Astrocyte (in vitro differentiated cells and primary cell): Measurements from ENCODE around the gene SMYD1. TPM values are rescaled to one million over a fixed set of nuclear protein-coding genes. Genes with fewer than 3 reads are reported as not detected.

ENCODE experiments used
- DNase-seq: peaks from one replicate; pipeline ENCODE4 v3.0.0-alpha.2; 2010; ENCODE audit warnings: low read depth
- FAIRE-seq: peaks from 2 replicates; lab custom pipeline; 2011; peaks lifted over from hg19 to GRCh38; lab: Jason Lieb, UNC
- H2AFZ ChIP-seq: 2 replicates; pipeline ENCODE4 v1.6.0; 2012; ENCODE audit warnings: low read depth, low read length, inconsistent platforms
- H3K27ac ChIP-seq: 2 replicates; pipeline ENCODE4 v1.5.1; 2011; ENCODE audit warnings: low read depth, low read length, inconsistent platforms
- H3K27me3 ChIP-seq: 2 replicates; pipeline ENCODE4 v1.6.0; 2011; ENCODE audit warnings: low read length, inconsistent platforms; ENCODE audit not compliant: insufficient read depth
- H3K36me3 ChIP-seq: 2 replicates; pipeline ENCODE4 v1.5.1; 2011; ENCODE audit warnings: low read length, inconsistent platforms; ENCODE audit not compliant: insufficient read depth
- H3K4me1 ChIP-seq: 2 replicates; pipeline ENCODE4 v1.5.1; 2011; ENCODE audit warnings: low read length, inconsistent platforms; ENCODE audit not compliant: insufficient read depth
- H3K4me2 ChIP-seq: 2 replicates; pipeline ENCODE4 v1.6.0; 2012; ENCODE audit warnings: low read length, inconsistent platforms
- H3K4me3 ChIP-seq: 2 replicates; pipeline ENCODE4 v1.5.1; 2011; ENCODE audit warnings: low read depth, mild to moderate bottlenecking, low read length, inconsistent platforms; ENCODE audit not compliant: insufficient read depth
- H3K79me2 ChIP-seq: 2 replicates; pipeline ENCODE4 v1.6.0; 2012; ENCODE audit warnings: mild to moderate bottlenecking, low read length, inconsistent platforms; ENCODE audit not compliant: insufficient read depth
- H3K9ac ChIP-seq: 2 replicates; pipeline ENCODE4 v1.6.0; 2012; ENCODE audit warnings: mild to moderate bottlenecking, low read length, inconsistent platforms
- H3K9me3 ChIP-seq: 2 replicates; pipeline ENCODE4 v1.5.1; 2012; ENCODE audit warnings: low read depth, mild to moderate bottlenecking, low read length, inconsistent platforms; ENCODE audit not compliant: insufficient read depth
- H4K20me1 ChIP-seq: 2 replicates; pipeline ENCODE4 v1.6.0; 2012; ENCODE audit warnings: low read length, inconsistent platforms; ENCODE audit not compliant: insufficient read depth
- H3K27ac Mint-ChIP-seq: one replicate; pipeline ENCODE4 v1.8.0; 2021; ENCODE audit warnings: mild to moderate bottlenecking, mixed read lengths; ENCODE audit not compliant: unreplicated experiment
- H3K27me3 Mint-ChIP-seq: one replicate; pipeline ENCODE4 v1.8.0; 2021; ENCODE audit warnings: low read depth, mixed read lengths; ENCODE audit not compliant: unreplicated experiment
- H3K36me3 Mint-ChIP-seq: one replicate; pipeline ENCODE4 v1.8.0; 2021; ENCODE audit warnings: low read depth, mixed read lengths; ENCODE audit not compliant: unreplicated experiment
- H3K4me1 Mint-ChIP-seq: one replicate; pipeline ENCODE4 v1.8.0; 2021; ENCODE audit warnings: low read depth, mixed read lengths; ENCODE audit not compliant: unreplicated experiment
- H3K4me3 Mint-ChIP-seq: one replicate; pipeline ENCODE4 v1.8.0; 2021; ENCODE audit warnings: mild to moderate bottlenecking, moderate library complexity, mixed read lengths; ENCODE audit not compliant: unreplicated experiment
- H3K9me3 Mint-ChIP-seq: one replicate; pipeline ENCODE4 v1.8.0; 2021; ENCODE audit warnings: mild to moderate bottlenecking, mixed read lengths; ENCODE audit not compliant: unreplicated experiment
- CTCF ChIP-seq: IDR thresholded peaks from 2 replicates; pipeline ENCODE4 v1.5.1; 2011; ENCODE audit warnings: low read depth, mild to moderate bottlenecking, inconsistent platforms, low read length, moderate library complexity; ENCODE audit not compliant: insufficient read depth
- EZH2 ChIP-seq: IDR thresholded peaks from 2 replicates; pipeline ENCODE4 v1.6.1; 2012; ENCODE audit warnings: mild to moderate bottlenecking, low read length, inconsistent platforms; ENCODE audit not compliant: insufficient read depth
- total RNA-seq: library from RNA; stranded (reverse); gene quantifications from 2 replicates; pipeline ENCODE4 v1.2.1, GENCODE V29; 2021

Gene SMYD1
- total RNA-seq, 1 donor from 2014 or later: not detected

- H3K9me3 Mint-ChIP-seq: no peaks in the 10 kb centered on the region
- H3K4me2 ChIP-seq: no peak overlapping the region
- H2AFZ ChIP-seq: no peak overlapping the region
- no peaks in the 10 kb centered on the region for H3K9me3 ChIP-seq
- no peak overlapping the region for H3K27ac ChIP-seq
- H3K36me3 ChIP-seq: no peaks in the 10 kb centered on the region
- no peak overlapping the region for H3K9ac ChIP-seq
- H3K4me3 ChIP-seq: no peak overlapping the region
- TF ChIP-seq CTCF (no peak), EZH2 (no peak)
- peaks cover 16% of the 10 kb centered on the region for H3K27me3 Mint-ChIP-seq
- no peaks in the 10 kb centered on the region for H3K79me2 ChIP-seq
- DNase-seq: no peak
- no peak overlapping the region for H3K4me3 Mint-ChIP-seq
- no peaks in the 10 kb centered on the region for H4K20me1 ChIP-seq
- FAIRE-seq: no peak
- no peak overlapping the region for H3K27ac Mint-ChIP-seq
- H3K27me3 ChIP-seq: no peaks in the 10 kb centered on the region
- H3K4me1 Mint-ChIP-seq: no peaks in the 10 kb centered on the region
- H3K36me3 Mint-ChIP-seq: no peaks in the 10 kb centered on the region
- no peaks in the 10 kb centered on the region for H3K4me1 ChIP-seq
These were observed 29.1 kb downstream of the SMYD1 start for GRCh38 chr2:88096708-88097107.

- H3K36me3 Mint-ChIP-seq: no peaks in the 10 kb centered on the region
- no peaks in the 10 kb centered on the region for H3K27me3 ChIP-seq
- no peak overlapping the region for H3K4me3 ChIP-seq
- H3K4me2 ChIP-seq: no peak overlapping the region
- TF ChIP-seq CTCF (no peak), EZH2 (no peak)
- H3K9me3 ChIP-seq: no peaks in the 10 kb centered on the region
- no peaks in the 10 kb centered on the region for H3K36me3 ChIP-seq
- no peak overlapping the region for H3K4me3 Mint-ChIP-seq
- H3K79me2 ChIP-seq: no peaks in the 10 kb centered on the region
- DNase-seq (no peak), FAIRE-seq (no peak)
- no peak overlapping the region for H3K27ac ChIP-seq
- no peak overlapping the region for H3K27ac Mint-ChIP-seq
- no peaks in the 10 kb centered on the region for H3K9me3 Mint-ChIP-seq
- H3K4me1 Mint-ChIP-seq: no peaks in the 10 kb centered on the region
- peaks cover 16% of the 10 kb centered on the region for H3K27me3 Mint-ChIP-seq
- no peak overlapping the region for H2AFZ ChIP-seq
- H3K4me1 ChIP-seq: no peaks in the 10 kb centered on the region
- no peaks in the 10 kb centered on the region for H4K20me1 ChIP-seq
- no peak overlapping the region for H3K9ac ChIP-seq
These were observed 29.6 kb downstream of the SMYD1 start for GRCh38 chr2:88097192-88097591.

GRCh38 chr2:88097891-88098557 lies 30.4 kb downstream of the SMYD1 start:
- Histone ChIP-seq H3K79me2 (no peaks in the 10 kb centered on the region), H3K27ac (no peak overlapping the region), H3K4me1 (no peaks in the 10 kb centered on the region), H3K4me3 (no peak overlapping the region), H4K20me1 (no peaks in the 10 kb centered on the region), H3K27me3 (no peaks in the 10 kb centered on the region), H3K9me3 (no peaks in the 10 kb centered on the region), H3K4me2 (no peak overlapping the region), H2AFZ (no peak overlapping the region), H3K9ac (no peak overlapping the region), H3K36me3 (no peaks in the 10 kb centered on the region)
- FAIRE-seq (no peak), DNase-seq (no peak)
- TF ChIP-seq CTCF: no peak
- no peak for TF ChIP-seq EZH2
- H3K4me1 Mint-ChIP-seq: no peaks in the 10 kb centered on the region
- H3K27ac Mint-ChIP-seq: no peak overlapping the region
- no peaks in the 10 kb centered on the region for H3K36me3 Mint-ChIP-seq
- H3K9me3 Mint-ChIP-seq: no peaks in the 10 kb centered on the region
- peaks cover 18% of the 10 kb centered on the region for H3K27me3 Mint-ChIP-seq
- H3K4me3 Mint-ChIP-seq: no peak overlapping the region
